NT2/D1 (cell line): ENCODE measurements around the gene TRMO.

Experiments used
- SUZ12 ChIP-seq: IDR thresholded peaks from 2 replicates; pipeline ENCODE4 v1.6.1; 2011; ENCODE audit not compliant: insufficient read length, insufficient read depth; ENCODE audit errors: extremely low read depth
- YY1 ChIP-seq: IDR thresholded peaks from 2 replicates; pipeline ENCODE4 v1.6.1; 2011; ENCODE audit not compliant: insufficient read length, insufficient read depth

DNA sequence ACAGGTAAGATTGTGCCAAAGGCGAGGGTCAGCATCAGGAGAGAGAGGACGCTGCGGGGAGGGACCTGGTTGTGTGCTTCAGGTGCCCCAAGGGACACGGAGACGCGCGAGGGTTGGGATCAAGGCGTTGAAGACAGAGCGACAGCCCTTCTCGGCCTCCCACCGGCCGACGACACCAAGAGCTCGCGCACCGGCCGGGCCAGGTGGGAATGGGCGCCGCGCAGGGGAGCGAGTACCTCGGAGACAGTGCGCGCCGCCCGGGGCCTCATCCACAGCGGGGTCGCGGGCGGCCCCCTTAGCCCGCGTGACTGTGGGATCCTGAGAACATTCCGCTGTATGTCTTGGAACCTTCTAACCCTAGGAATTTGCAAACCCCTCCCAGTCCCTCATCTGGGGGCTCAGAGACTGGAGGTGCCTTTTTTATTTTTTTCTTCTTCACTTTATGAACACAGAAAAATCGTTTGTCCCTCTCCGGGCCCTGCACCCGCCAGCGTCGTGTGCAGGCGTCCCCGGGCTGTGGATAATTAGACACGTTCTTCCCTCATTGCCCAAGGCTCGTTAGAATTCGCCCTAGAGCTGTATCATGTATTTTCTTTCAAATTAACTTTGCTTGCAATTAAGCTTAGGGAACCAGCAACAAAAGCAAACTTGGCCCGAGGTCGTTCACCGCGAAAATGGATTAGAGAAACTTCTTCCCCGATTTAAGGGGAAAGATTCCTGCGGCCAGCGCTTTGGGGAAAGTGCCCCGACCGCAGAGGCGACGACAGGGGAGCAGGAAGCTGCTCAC is 64.5 kb downstream of the TRMO start:
- TF ChIP-seq SUZ12: peak; percentile 94
- TF ChIP-seq YY1: no peak
